RCC 7860 (cell line): ENCODE data around the gene SLC25A38.
"Not testable (repeated sequence)": the region's sequence is repeated elsewhere in the genome, so short reads cannot be mapped to it uniquely, and the experiment has no call there.

ENCODE experiments used
- DNase-seq: peaks from one replicate; pipeline ENCODE4 v3.0.0-alpha.2; 2015; ENCODE audit warnings: low spot score
- FAIRE-seq: peaks from 2 replicates; lab custom pipeline; 2012; peaks lifted over from hg19 to GRCh38; lab: Jason Lieb, UNC

SLC25A38 gene

GRCh38 chr3:39383045-39383880, at the start of gene SLC25A38:
SLC25A38 (plus strand) TSS chr3:39383370; CDS start chr3:39383725, 355 bp downstream.
- peak; percentile 67 for DNase-seq
- no peak for FAIRE-seq

- DNase-seq (no peak), FAIRE-seq (no peak)
Measured at GRCh38 chr3:39333607-39334006, 49.6 kb upstream of the SLC25A38 start.

- FAIRE-seq (no peak), DNase-seq (no peak)
Measured at GRCh38 chr3:39334205-39334604, 49.0 kb upstream of the SLC25A38 start.

- no peak for FAIRE-seq
- no peak for DNase-seq
Measured at GRCh38 chr3:39338201-39338600, 45.0 kb upstream of the SLC25A38 start.

GRCh38 chr3:39339086-39339485, 44.1 kb upstream of the SLC25A38 start:
- DNase-seq (no peak), FAIRE-seq (no peak)

GRCh38 chr3:39343076-39343717, 40.0 kb upstream of the SLC25A38 start:
- FAIRE-seq (no peak), DNase-seq (no peak)

- FAIRE-seq: no peak
Measured at GRCh38 chr3:39343760-39344159, 39.4 kb upstream of the SLC25A38 start.

GRCh38 chr3:39344746-39345344, 38.3 kb upstream of the SLC25A38 start:
- FAIRE-seq (no peak), DNase-seq (no peak)

More at GRCh38 chr3:39343760-39344159, 39.4 kb upstream of the SLC25A38 start:
- no peak for DNase-seq

GRCh38 chr3:39346785-39347585, 36.2 kb upstream of the SLC25A38 start:
- DNase-seq (no peak), FAIRE-seq (no peak)

GRCh38 chr3:39347586-39347876, 35.6 kb upstream of the SLC25A38 start:
- no peak for FAIRE-seq
- no peak for DNase-seq

GRCh38 chr3:39349080-39349479, 34.1 kb upstream of the SLC25A38 start:
- DNase-seq: no peak
- no peak for FAIRE-seq

GRCh38 chr3:39350714-39351113, 32.5 kb upstream of the SLC25A38 start:
- no peak for FAIRE-seq
- DNase-seq: no peak

GRCh38 chr3:39351134-39351533, 32.0 kb upstream of the SLC25A38 start:
- DNase-seq, FAIRE-seq: not testable (repeated sequence)

- DNase-seq, FAIRE-seq: not testable (repeated sequence)
Measured at GRCh38 chr3:39353168-39353927, 29.8 kb upstream of the SLC25A38 start.

- FAIRE-seq: no peak
Measured at GRCh38 chr3:39358333-39358732, 24.8 kb upstream of the SLC25A38 start.

GRCh38 chr3:39361252-39361927, 21.8 kb upstream of the SLC25A38 start:
- no peak for DNase-seq
- FAIRE-seq: no peak

More at GRCh38 chr3:39358333-39358732, 24.8 kb upstream of the SLC25A38 start:
- DNase-seq: no peak

GRCh38 chr3:39362192-39362591, 21.0 kb upstream of the SLC25A38 start:
- no peak for DNase-seq
- FAIRE-seq: no peak

- FAIRE-seq (no peak), DNase-seq (no peak)
Measured at GRCh38 chr3:39362812-39363211, 20.4 kb upstream of the SLC25A38 start.

- not testable (repeated sequence) for DNase-seq, FAIRE-seq
Measured at GRCh38 chr3:39370450-39370849, 12.7 kb upstream of the SLC25A38 start.

GRCh38 chr3:39372833-39373232, 10.3 kb upstream of the SLC25A38 start:
- FAIRE-seq (no peak), DNase-seq (no peak)
